NCI-H2029 (cell line): ENCODE results near the gene LRBA.

Source experiments
- DNase-seq: peaks from one replicate; lab custom pipeline; 2025; lab: John Stamatoyannopoulos, UW

LRBA gene

GRCh38 chr4:150240011-150240410, 775.1 kb downstream of the LRBA start:
- DNase-seq = no peak

- no peak for DNase-seq
These were observed 776.5 kb downstream of the LRBA start for GRCh38 chr4:150238591-150238990.

- no peak for DNase-seq
These were observed 777.8 kb downstream of the LRBA start for GRCh38 chr4:150237110-150237872.

- DNase-seq = no peak
These were observed 778.5 kb downstream of the LRBA start for GRCh38 chr4:150236626-150237025.

GRCh38 chr4:150235808-150236271, 779.2 kb downstream of the LRBA start:
- no peak for DNase-seq

GRCh38 chr4:150235317-150235716, 779.8 kb downstream of the LRBA start:
- DNase-seq = no peak

- DNase-seq = no peak
These were observed 780.8 kb downstream of the LRBA start for GRCh38 chr4:150234246-150234645.

GRCh38 chr4:150232029-150232428, 783.1 kb downstream of the LRBA start:
- DNase-seq = peak; percentile 42

GRCh38 chr4:150231107-150231770, 783.8 kb downstream of the LRBA start:
- DNase-seq = no peak

GRCh38 chr4:150230561-150230960, 784.5 kb downstream of the LRBA start:
- DNase-seq = no peak

- DNase-seq = no peak
These were observed 785.6 kb downstream of the LRBA start for GRCh38 chr4:150229520-150229919.

GRCh38 chr4:150224896-150225591, 790.0 kb downstream of the LRBA start:
- DNase-seq = no peak

GRCh38 chr4:150219841-150220240, 795.2 kb downstream of the LRBA start:
- DNase-seq = no peak

GRCh38 chr4:150218447-150218846, 796.6 kb downstream of the LRBA start:
- no peak for DNase-seq

GRCh38 chr4:150217808-150218207, 797.3 kb downstream of the LRBA start:
- DNase-seq = peak; percentile 54

GRCh38 chr4:150217192-150217591, 797.9 kb downstream of the LRBA start:
- peak; percentile 15 for DNase-seq

- DNase-seq = no peak
These were observed 798.4 kb downstream of the LRBA start for GRCh38 chr4:150216726-150217125.

- no peak for DNase-seq
These were observed 799.5 kb downstream of the LRBA start for GRCh38 chr4:150215601-150216000.
